Measurements from ENCODE around the gene VSTM1. TPM values are rescaled to one million over a fixed set of nuclear protein-coding genes. Genes with fewer than 3 reads are reported as not detected.

Gene VSTM1
- total RNA-seq, 1 experiment from 2014 or later, result not detected

GRCh38 chr19:53991224-53992113, 72.2 kb downstream of the VSTM1 start, which contains the start of gene CACNG6:
TSS of gene CACNG6 (plus strand) at chr19:53991637. CDS start at chr19:53992878, 1,241 bp downstream.
- Histone ChIP-seq H4K20me1 (ENCODE audit: low read length) (no peaks in the 10 kb centered on the region), H3K36me3 (ENCODE audit: low read depth, low read length) (no peaks in the 10 kb centered on the region), H3K27me3 (ENCODE audit: low read length) (no peaks in the 10 kb centered on the region), H3K79me2 (ENCODE audit: low read length) (no peaks in the 10 kb centered on the region), H3K9ac (ENCODE audit: low read length) (peak within 1 kb of the TSS; percentile 19; the same call in 1 of the 2 replicates), H3F3A (ENCODE audit: low read length, unreplicated experiment) (no peaks in the 10 kb centered on the region), H3K4me3 (ENCODE audit: low read length) (peak within 1 kb of the TSS; percentile 61), H3K9me3 (ENCODE audit: low read length) (no peaks in the 10 kb centered on the region), H3K4me1 (ENCODE audit: insufficient read depth, low read length) (0 out of 2 replicates have a peak, but pooled peaks cover 3% of the 10 kb centered on the region), H3K4me2 (ENCODE audit: low read length) (peak within 1 kb of the TSS; percentile 75), H2AFZ (ENCODE audit: low read length) (peak within 1 kb of the TSS; percentile 69), H3K27ac (ENCODE audit: low read length) (no peak within 1 kb of the TSS), H3K9me2 (replicated peaks; ENCODE audit: low read length) (no peaks in the 10 kb centered on the region)
- intact Hi-C loops (cut with micrococcal nuclease), result no loop called here
- ATAC-seq (peak; percentile 68), DNase-seq (peak; percentile 48)
- TF ChIP-seq EZH2phosphoT487 (IDR thresholded peaks at IDR 0.05; ENCODE audit: borderline replicate concordance, low read length) (no peak), CTCF (conservative IDR thresholded peaks at IDR 0.05; ENCODE audit: low read depth, low read length) (no peak), EZH2 (IDR thresholded peaks at IDR 0.05; ENCODE audit: low read length, unreplicated experiment) (no peak)
- TSS peak; percentile 18 for BruUV-seq (replicated peaks)
- ChIA-PET POLR2A (ENCODE audit: unreplicated experiment) (no interaction called here), CTCF (interaction anchor here (0.5 to 0.7 kb wide), 3 partner anchors 10 to 38 kb away, joined by 3 to 5 read pairs (median 4); no protein-coding TSS in a partner anchor)

Other genes starting within 250 kb of the VSTM1 start
- gene NLRP12, start 239.6 kb downstream of the VSTM1 start, total RNA-seq (2014; rRNA removed), result 0.12 TPM in 1 of 2 replicates, not detected in the other
- gene MYADM, start 196.0 kb downstream of the VSTM1 start, total RNA-seq (2014; rRNA removed), result 58.9 and 63.5 TPM in 2 replicates
- 1.5 TPM in 1 of 2 replicates, not detected in the other for gene PRKCG, start 181.7 kb downstream of the VSTM1 start, total RNA-seq (2014; rRNA removed)
- gene CACNG7, start 154.6 kb downstream of the VSTM1 start, total RNA-seq (2014; rRNA removed), result not detected in 2 replicates
- 0.15 and 0.23 TPM in 2 replicates for gene CACNG8, start 101.0 kb downstream of the VSTM1 start, total RNA-seq (2014; rRNA removed)
- gene CACNG6, start 72.3 kb downstream of the VSTM1 start, total RNA-seq (2014; rRNA removed), result 1.8 TPM in 1 of 2 replicates, not detected in the other
- not detected in 2 replicates for gene TARM1, start 17.5 kb upstream of the VSTM1 start, total RNA-seq (2014; rRNA removed)
- gene OSCAR, start 36.9 kb upstream of the VSTM1 start, total RNA-seq (2014; rRNA removed), result 0.46 TPM in 1 of 2 replicates, not detected in the other
- 91.6 and 138 TPM in 2 replicates for gene NDUFA3, start 39.0 kb upstream of the VSTM1 start, total RNA-seq (2014; rRNA removed)
- 55.4 and 74.2 TPM in 2 replicates for gene TFPT, start 51.8 kb upstream of the VSTM1 start, total RNA-seq (2014; rRNA removed)
- gene PRPF31, start 51.9 kb upstream of the VSTM1 start, total RNA-seq (2014; rRNA removed), result 170 and 196 TPM in 2 replicates
- 41.1 and 60.2 TPM in 2 replicates for gene CNOT3, start 73.9 kb upstream of the VSTM1 start, total RNA-seq (2014; rRNA removed)
- 13.6 and 18.8 TPM in 2 replicates for gene LENG1, start 95.8 kb upstream of the VSTM1 start, total RNA-seq (2014; rRNA removed)
- 11.2 and 13.4 TPM in 2 replicates for gene TMC4, start 109.3 kb upstream of the VSTM1 start, total RNA-seq (2014; rRNA removed)
- gene MBOAT7, start 125.7 kb upstream of the VSTM1 start, total RNA-seq (2014; rRNA removed), result 231 and 261 TPM in 2 replicates
- gene TSEN34, start 127.4 kb upstream of the VSTM1 start, total RNA-seq (2014; rRNA removed), result 122 and 173 TPM in 2 replicates
- 3,477 and 3,621 TPM in 2 replicates for gene RPS9, start 137.0 kb upstream of the VSTM1 start, total RNA-seq (2014; rRNA removed)
- gene LILRB3, start 159.1 kb upstream of the VSTM1 start, total RNA-seq (2014; rRNA removed), result not detected in 2 replicates
- not detected in 2 replicates for gene LILRA6, start 178.9 kb upstream of the VSTM1 start, total RNA-seq (2014; rRNA removed)
- not detected in 2 replicates for gene LILRB5, start 193.4 kb upstream of the VSTM1 start, total RNA-seq (2014; rRNA removed)
- gene LILRB2, start 217.2 kb upstream of the VSTM1 start, total RNA-seq (2014; rRNA removed), result not detected in 2 replicates
- gene LILRA5, start 249.3 kb upstream of the VSTM1 start, total RNA-seq (2014; rRNA removed), result not detected in 2 replicates

Data from PC-3 (cell line).